Measurements from ENCODE around the gene LIPG. TPM values are rescaled to one million over a fixed set of nuclear protein-coding genes. Genes with fewer than 3 reads are reported as not detected.

LIPG gene
- polyA plus RNA-seq, 1 donor (not counting 4 experiments of a cell fraction or from before 2014, with no cell fraction given): 241 TPM

DNA sequence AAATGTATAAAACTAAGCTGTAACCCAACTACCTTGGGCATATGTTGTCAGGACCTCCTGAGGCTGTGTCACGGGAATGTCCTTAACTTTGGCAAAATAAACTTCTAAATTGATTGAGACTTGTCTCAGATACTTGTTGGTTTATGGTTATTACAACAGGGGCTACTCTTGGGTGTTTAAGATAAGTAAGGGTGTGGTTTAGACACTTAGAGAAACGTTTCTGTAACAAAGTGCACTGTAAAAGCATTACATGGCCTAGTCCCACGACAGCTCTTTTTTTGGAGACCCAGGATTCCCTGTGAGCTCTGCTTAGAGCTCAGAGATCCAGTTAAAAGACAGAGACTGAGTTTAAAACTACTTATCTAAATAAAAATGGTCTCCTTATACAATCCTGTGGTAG is 32.3 kb upstream of the LIPG start:
- DNase-seq (ENCODE audit: low read depth, low spot score): no peak
- dilution Hi-C loops (cut with MboI; ENCODE audit: extremely low pct_ligation_motif_present, low sequenced_read_pairs): no loop called here
- Histone ChIP-seq H3K9me3 (ENCODE audit: control insufficient read depth, low read depth, low read length) (no peaks in the 10 kb centered on the region), H3K79me2 (ENCODE audit: control insufficient read depth, insufficient read depth, low read length) (no peaks in the 10 kb centered on the region), H3K9me1 (ENCODE audit: control insufficient read depth, extremely low read depth, insufficient read depth, low read length) (no peaks in the 10 kb centered on the region), H3K36me3 (ENCODE audit: control insufficient read depth in 2 of 2, extremely low read depth in 1 of 2, insufficient read depth in 2 of 2, low read length in 2 of 2) (no peaks in the 10 kb centered on the region), H4K20me1 (ENCODE audit: control insufficient read depth, extremely low read depth, insufficient read depth, low read length) (no peaks in the 10 kb centered on the region), H3K9ac (ENCODE audit: control insufficient read depth, extremely low read depth, insufficient read depth, low read length) (no peak overlapping the region), H3K4me1 (ENCODE audit: control insufficient read depth, extremely low read depth, insufficient read depth, low read length) (no peaks in the 10 kb centered on the region), H3K4me3 (ENCODE audit: control insufficient read depth in 2 of 3, extremely low read depth in 1 of 3, insufficient read depth in 2 of 3, low read depth in 1 of 3, low read length in 3 of 3) (no peak overlapping the region), H3K4me2 (ENCODE audit: control insufficient read depth, extremely low read depth, insufficient read depth, low read depth, low read length) (no peak overlapping the region), H3K27me3 (ENCODE audit: control insufficient read depth, extremely low read depth, insufficient read depth, low read length) (no peaks in the 10 kb centered on the region), H3K27ac (ENCODE audit: control insufficient read depth, insufficient read depth, low read length) (no peak overlapping the region), H2AFZ (ENCODE audit: control insufficient read depth, low read length) (no peak overlapping the region)
- FAIRE-seq: no peak
- TF ChIP-seq, protein P1, sequence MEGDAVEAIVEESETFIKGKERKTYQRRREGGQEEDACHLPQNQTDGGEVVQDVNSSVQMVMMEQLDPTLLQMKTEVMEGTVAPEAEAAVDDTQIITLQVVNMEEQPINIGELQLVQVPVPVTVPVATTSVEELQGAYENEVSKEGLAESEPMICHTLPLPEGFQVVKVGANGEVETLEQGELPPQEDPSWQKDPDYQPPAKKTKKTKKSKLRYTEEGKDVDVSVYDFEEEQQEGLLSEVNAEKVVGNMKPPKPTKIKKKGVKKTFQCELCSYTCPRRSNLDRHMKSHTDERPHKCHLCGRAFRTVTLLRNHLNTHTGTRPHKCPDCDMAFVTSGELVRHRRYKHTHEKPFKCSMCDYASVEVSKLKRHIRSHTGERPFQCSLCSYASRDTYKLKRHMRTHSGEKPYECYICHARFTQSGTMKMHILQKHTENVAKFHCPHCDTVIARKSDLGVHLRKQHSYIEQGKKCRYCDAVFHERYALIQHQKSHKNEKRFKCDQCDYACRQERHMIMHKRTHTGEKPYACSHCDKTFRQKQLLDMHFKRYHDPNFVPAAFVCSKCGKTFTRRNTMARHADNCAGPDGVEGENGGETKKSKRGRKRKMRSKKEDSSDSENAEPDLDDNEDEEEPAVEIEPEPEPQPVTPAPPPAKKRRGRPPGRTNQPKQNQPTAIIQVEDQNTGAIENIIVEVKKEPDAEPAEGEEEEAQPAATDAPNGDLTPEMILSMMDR (optimal IDR thresholded peaks at IDR 0.05 in 1 of 3, IDR thresholded peaks at IDR 0.05 in 1 of 3, conservative IDR thresholded peaks at IDR 0.05 in 1 of 3; ENCODE audit: extremely low read depth in 1 of 3, insufficient read depth in 2 of 3, low read length in 3 of 3): no peak
- TF ChIP-seq EZH2 (IDR thresholded peaks at IDR 0.05; ENCODE audit: low read length): no peak

GRCh38 chr18:49531678-49532153 is 30.1 kb upstream of the LIPG start:
- dilution Hi-C loops (cut with MboI; ENCODE audit: extremely low pct_ligation_motif_present, low sequenced_read_pairs): no loop called here
- Histone ChIP-seq H3K4me1 (ENCODE audit: control insufficient read depth, extremely low read depth, insufficient read depth, low read length) (no peaks in the 10 kb centered on the region), H3K4me2 (ENCODE audit: control insufficient read depth, extremely low read depth, insufficient read depth, low read depth, low read length) (no peak overlapping the region), H3K27me3 (ENCODE audit: control insufficient read depth, extremely low read depth, insufficient read depth, low read length) (no peaks in the 10 kb centered on the region), H3K9me3 (ENCODE audit: control insufficient read depth, low read depth, low read length) (no peaks in the 10 kb centered on the region), H3K27ac (ENCODE audit: control insufficient read depth, insufficient read depth, low read length) (no peak overlapping the region), H3K9ac (ENCODE audit: control insufficient read depth, extremely low read depth, insufficient read depth, low read length) (no peak overlapping the region), H4K20me1 (ENCODE audit: control insufficient read depth, extremely low read depth, insufficient read depth, low read length) (no peaks in the 10 kb centered on the region), H3K36me3 (ENCODE audit: control insufficient read depth in 2 of 2, extremely low read depth in 1 of 2, insufficient read depth in 2 of 2, low read length in 2 of 2) (no peaks in the 10 kb centered on the region), H3K9me1 (ENCODE audit: control insufficient read depth, extremely low read depth, insufficient read depth, low read length) (no peaks in the 10 kb centered on the region), H3K4me3 (ENCODE audit: control insufficient read depth in 2 of 3, extremely low read depth in 1 of 3, insufficient read depth in 2 of 3, low read depth in 1 of 3, low read length in 3 of 3) (no peak overlapping the region), H2AFZ (ENCODE audit: control insufficient read depth, low read length) (no peak overlapping the region), H3K79me2 (ENCODE audit: control insufficient read depth, insufficient read depth, low read length) (no peaks in the 10 kb centered on the region)
- TF ChIP-seq EZH2 (IDR thresholded peaks at IDR 0.05; ENCODE audit: low read length): no peak
- TF ChIP-seq, protein P1 (optimal IDR thresholded peaks at IDR 0.05 in 1 of 3, IDR thresholded peaks at IDR 0.05 in 1 of 3, conservative IDR thresholded peaks at IDR 0.05 in 1 of 3; ENCODE audit: extremely low read depth in 1 of 3, insufficient read depth in 2 of 3, low read length in 3 of 3): no peak
- DNase-seq (ENCODE audit: low read depth, low spot score) (no peak), FAIRE-seq (no peak)

Measured in keratinocyte (primary cell).